Renal pelvis (tissue), 12 donors: Measurements from ENCODE around the gene GSTM5. TPM values are rescaled to one million over a fixed set of nuclear protein-coding genes. Genes with fewer than 3 reads are reported as not detected.
"Not testable (repeated sequence)": the region's sequence is repeated elsewhere in the genome, so short reads cannot be mapped to it uniquely, and the experiment has no call there.

ENCODE experiments used
- DNase-seq: peaks from one replicate; pipeline ENCODE4 v3.0.0-alpha.2; 2013
- long read RNA-seq, 16 experiments: transcript quantifications; one replicate each; lab custom pipeline, GENCODE V29; 2026
- polyA plus RNA-seq, 3 donors: library from polyadenylated mRNA; unstranded; fragments of 120-200 nt; gene quantifications; one replicate each; pipeline ENCODE4 v1.2.1, GENCODE V29; 2013; ENCODE audit not compliant: insufficient read length in 3 of 3

Gene GSTM5
- 10 to 100 TPM; 36.5 to 72.6 (median 71.1) TPM for polyA plus RNA-seq
- long read RNA-seq, donor 1, transcript GSTM5-201 (8 exons, 1,555 nt): major isoform, 8 of 18 reads
- long read RNA-seq, donor 1, partial matches to known transcripts: 9 of 18 reads
- long read RNA-seq, donor 1, other reads (novel, unspliced or antisense): 0 of 18 reads
- long read RNA-seq, donor 2, transcript GSTM5-201 (8 exons, 1,555 nt): major isoform, 11 of 457 reads
- long read RNA-seq, donor 2, partial matches to known transcripts: 187 of 457 reads
- long read RNA-seq, donor 2, other reads (novel, unspliced or antisense): 259 of 457 reads
- long read RNA-seq, donor 3, transcript GSTM5-201 (8 exons, 1,555 nt): major isoform, 6 of 363 reads
- long read RNA-seq, donor 3, partial matches to known transcripts: 171 of 363 reads
- long read RNA-seq, donor 3, other reads (novel, unspliced or antisense): 186 of 363 reads
- long read RNA-seq, donor 4, transcript GSTM5-201 (8 exons, 1,555 nt): major isoform, 10 of 16 reads
- long read RNA-seq, donor 4, partial matches to known transcripts: 0 of 16 reads
- long read RNA-seq, donor 4, other reads (novel, unspliced or antisense): 6 of 16 reads
- long read RNA-seq, donor 5, partial matches to known transcripts: 6 of 9 reads
- long read RNA-seq, donor 5, other reads (novel, unspliced or antisense): 0 of 9 reads
- long read RNA-seq, donor 6, transcript GSTM5-201 (8 exons, 1,555 nt): major isoform, 5 of 20 reads
- long read RNA-seq, donor 6, partial matches to known transcripts: 10 of 20 reads
- long read RNA-seq, donor 6, other reads (novel, unspliced or antisense): 5 of 20 reads
- long read RNA-seq, donor 7, transcript GSTM5-201 (8 exons, 1,555 nt): major isoform, 9 of 44 reads
- long read RNA-seq, donor 7, partial matches to known transcripts: 35 of 44 reads
- long read RNA-seq, donor 7, other reads (novel, unspliced or antisense): 0 of 44 reads
- long read RNA-seq, donor 8, transcript GSTM5-201 (8 exons, 1,555 nt): major isoform, 6 of 42 reads
- long read RNA-seq, donor 8, partial matches to known transcripts: 6 of 42 reads
- long read RNA-seq, donor 8, other reads (novel, unspliced or antisense): 29 of 42 reads
- long read RNA-seq, donor 9, partial matches to known transcripts: 0 of 4 reads
- long read RNA-seq, donor 9, other reads (novel, unspliced or antisense): 0 of 4 reads
- long read RNA-seq, donor 10, transcript GSTM5-201 (8 exons, 1,555 nt): major isoform, 8 of 14 reads
- long read RNA-seq, donor 10, partial matches to known transcripts: 5 of 14 reads
- long read RNA-seq, donor 10, other reads (novel, unspliced or antisense): 0 of 14 reads
- long read RNA-seq, donor 11, transcript GSTM5-201 (8 exons, 1,555 nt): major isoform, 6 of 41 reads
- long read RNA-seq, donor 11, partial matches to known transcripts: 35 of 41 reads
- long read RNA-seq, donor 11, other reads (novel, unspliced or antisense): 0 of 41 reads
- long read RNA-seq, donor 12, partial matches to known transcripts: 8 of 12 reads
- long read RNA-seq, donor 12, other reads (novel, unspliced or antisense): 0 of 12 reads
- long read RNA-seq, donor 13, partial matches to known transcripts: 0 of 1 reads
- long read RNA-seq, donor 13, other reads (novel, unspliced or antisense): 0 of 1 reads
- long read RNA-seq, donor 14: 0 reads
- long read RNA-seq, donor 15, transcript GSTM5-201 (8 exons, 1,555 nt): major isoform, 12 of 19 reads
- long read RNA-seq, donor 15, partial matches to known transcripts: 6 of 19 reads
- long read RNA-seq, donor 15, other reads (novel, unspliced or antisense): 0 of 19 reads
- long read RNA-seq, donor 16, transcript GSTM5-201 (8 exons, 1,555 nt): major isoform, 8 of 20 reads
- long read RNA-seq, donor 16, partial matches to known transcripts: 0 of 20 reads
- long read RNA-seq, donor 16, other reads (novel, unspliced or antisense): 10 of 20 reads

- DNase-seq: not testable (repeated sequence)
These were observed at the start of gene GSTM5 for GRCh38 chr1:109711593-109712320. Gene GSTM5, plus strand, starts transcription at chr1:109712251. Its CDS starts 62 bp downstream, at chr1:109712313.

- DNase-seq: no peak
These were observed 47.4 kb upstream of the GSTM5 start for GRCh38 chr1:109664671-109665070.

- DNase-seq: peak; percentile 93
These were observed 44.5 kb upstream of the GSTM5 start, which contains the start of gene GSTM2 for GRCh38 chr1:109667452-109668122. Gene GSTM2, plus strand, starts transcription at chr1:109668057. Its CDS starts 59 bp downstream, at chr1:109668116.

- DNase-seq: no peak
These were observed 43.8 kb upstream of the GSTM5 start for GRCh38 chr1:109668123-109668775.

GRCh38 chr1:109669246-109669948, 42.7 kb upstream of the GSTM5 start:
- DNase-seq: no peak

- DNase-seq: not testable (repeated sequence)
These were observed 42.1 kb upstream of the GSTM5 start for GRCh38 chr1:109669949-109670302.

- DNase-seq: no peak
These were observed 41.0 kb upstream of the GSTM5 start for GRCh38 chr1:109671067-109671466.

- DNase-seq: not testable (repeated sequence)
These were observed 38.2 kb upstream of the GSTM5 start for GRCh38 chr1:109673861-109674260.

- DNase-seq: not testable (repeated sequence)
These were observed 35.2 kb upstream of the GSTM5 start for GRCh38 chr1:109676683-109677381.

- no peak for DNase-seq
These were observed 34.6 kb upstream of the GSTM5 start for GRCh38 chr1:109677459-109677858.

GRCh38 chr1:109678637-109679036, 33.4 kb upstream of the GSTM5 start:
- not testable (repeated sequence) for DNase-seq

GRCh38 chr1:109684777-109685176, 27.3 kb upstream of the GSTM5 start:
- DNase-seq: not testable (repeated sequence)

- not testable (repeated sequence) for DNase-seq
These were observed 26.7 kb upstream of the GSTM5 start for GRCh38 chr1:109685399-109685798.

GRCh38 chr1:109685890-109686289, 26.2 kb upstream of the GSTM5 start:
- not testable (repeated sequence) for DNase-seq

GRCh38 chr1:109687109-109687508, 24.9 kb upstream of the GSTM5 start:
- DNase-seq: not testable (repeated sequence)

- peak; percentile 79 for DNase-seq
These were observed 24.2 kb upstream of the GSTM5 start, which contains the start of gene GSTM1 for GRCh38 chr1:109687641-109688499. Gene GSTM1, plus strand, starts transcription at chr1:109687817. Its CDS starts 57 bp downstream, at chr1:109687874.
